Small intestine (tissue), 4 donors: ENCODE measurements around the gene KCNE3. TPM values are rescaled to one million over a fixed set of nuclear protein-coding genes. Genes with fewer than 3 reads are reported as not detected.

ENCODE experiments used
- polyA plus RNA-seq, 4 donors: library from polyadenylated mRNA; stranded (reverse) in 3 of 4; unstranded in 1 of 4; fragments of 200-250 nt in 3 of 4; fragments of 120-200 nt in 1 of 4; gene quantifications; one replicate each; pipeline versions ENCODE4 v1.2.1 to v1.2.3, GENCODE V29; 2013
- donor health status: healthy with polysubstance abuse.
- donor health status: Bipolar disorder and iron deficiency.
- donor health status: healthy.

The KCNE3 gene
- polyA plus RNA-seq, 4 donors = 17.0 to 88.4 (median 29.3) TPM

Other genes starting within 250 kb of the KCNE3 start
- gene P4HA3, start 155.9 kb downstream of the KCNE3 start, polyA plus RNA-seq = under 1 TPM in 2 of 4 donors, not detected in 2; 0.53 to 0.66 TPM
- 1 to 10 TPM in 2 of 4 donors, under 1 TPM in 2; 0.45 to 3.1 (median 1.2) TPM for gene PGM2L1, start 69.1 kb downstream of the KCNE3 start, polyA plus RNA-seq
- 10 to 100 TPM in 1 of 4 donors, 1 to 10 TPM in 3; 4.9 to 11.1 (median 7.6) TPM for gene LIPT2, start 26.2 kb upstream of the KCNE3 start, polyA plus RNA-seq
- gene POLD3, start 125.0 kb upstream of the KCNE3 start, polyA plus RNA-seq = 10 to 100 TPM; 11.1 to 25.9 (median 14.1) TPM